Urinary bladder (tissue), 4 donors: ENCODE measurements around the gene OR52K2. TPM values are rescaled to one million over a fixed set of nuclear protein-coding genes. Genes with fewer than 3 reads are reported as not detected.

Experiments used
- DNase-seq: peaks from one replicate; pipeline ENCODE4 v3.0.0-alpha.2; 2015; ENCODE audit errors: extremely low spot score
- H3K27ac ChIP-seq: one replicate; pipeline ENCODE4 v1.5.1; 2013; ENCODE audit warnings: low read depth, mild to moderate bottlenecking, moderate library complexity
- H3K36me3 ChIP-seq: one replicate; pipeline ENCODE4 v1.6.1; 2013; ENCODE audit warnings: mild to moderate bottlenecking, moderate library complexity; ENCODE audit not compliant: insufficient read depth
- H3K4me1 ChIP-seq: one replicate; pipeline ENCODE4 v1.6.1; 2013; ENCODE audit warnings: mild to moderate bottlenecking, moderate library complexity; ENCODE audit not compliant: insufficient read depth
- H3K4me3 ChIP-seq: one replicate; pipeline ENCODE4 v1.5.1; 2013; ENCODE audit warnings: low read depth, low read length
- WGBS: extraction: QIAGEN DNeasy Blood & Tissue Kit; methylation state at CpG from one replicate; pipeline ENCODE4 v1.1.7; 2013; 5-methylcytosine and 5-hydroxymethylcytosine counted together
- polyA plus RNA-seq: library from polyadenylated mRNA; stranded (reverse); fragments of 200-250 nt; gene quantifications from one replicate; pipeline ENCODE4 v1.2.3, GENCODE V29; 2013
- total RNA-seq: library from RNA; depleted of rRNA; stranded (reverse); fragments of >200 nt; gene quantifications from one replicate; pipeline ENCODE4 v1.2.3, GENCODE V29; 2014
- donor health status: healthy with polysubstance abuse.
- donor health status: healthy.

Gene OR52K2
- total and polyA plus RNA-seq, 2 donors: not detected

- Histone ChIP-seq H3K36me3 (no peaks in the 10 kb centered on the region), H3K27ac (no peak overlapping the region), H3K4me1 (no peaks in the 10 kb centered on the region), H3K4me3 (no peak overlapping the region)
- 43% methylated on average over 5 of the region's 5 CpGs for WGBS
- no peak for DNase-seq
Measured at GRCh38 chr11:4493480-4493818, 44.4 kb downstream of the OR52K2 start.

GRCh38 chr11:4495487-4495886, 46.4 kb downstream of the OR52K2 start:
- Histone ChIP-seq H3K4me1 (no peaks in the 10 kb centered on the region), H3K4me3 (no peak overlapping the region), H3K36me3 (no peaks in the 10 kb centered on the region), H3K27ac (no peak overlapping the region)
- 40% methylated on average over 7 of the region's 7 CpGs for WGBS
- DNase-seq: no peak

GRCh38 chr11:4495986-4496385, 46.9 kb downstream of the OR52K2 start:
- no peaks in the 10 kb centered on the region for H3K4me1 ChIP-seq
- H3K27ac ChIP-seq: no peak overlapping the region
- 34% methylated on average over 6 of the region's 6 CpGs for WGBS
- no peak overlapping the region for H3K4me3 ChIP-seq
- no peaks in the 10 kb centered on the region for H3K36me3 ChIP-seq
- no peak for DNase-seq

- Histone ChIP-seq H3K4me1 (no peaks in the 10 kb centered on the region), H3K36me3 (no peaks in the 10 kb centered on the region), H3K27ac (no peak overlapping the region), H3K4me3 (no peak overlapping the region)
- 33% methylated on average over 15 of the region's 15 CpGs for WGBS
- DNase-seq: no peak
Measured at GRCh38 chr11:4496557-4497248, 47.6 kb downstream of the OR52K2 start.

Other genes with a start within 250 kb of the OR52K2 start
- gene OR52B4, start 80.9 kb upstream of the OR52K2 start, total RNA-seq: not detected
- gene OR52B4, start 80.9 kb upstream of the OR52K2 start, polyA plus RNA-seq: not detected
- gene TRIM21, start 55.6 kb upstream of the OR52K2 start, total RNA-seq: 15.9 TPM
- gene TRIM21, start 55.6 kb upstream of the OR52K2 start, polyA plus RNA-seq: 19.1 TPM
- gene OR52K1, start 33.4 kb downstream of the OR52K2 start, total RNA-seq: not detected
- not detected for gene OR52K1, start 33.4 kb downstream of the OR52K2 start, polyA plus RNA-seq
- gene OR52M1, start 95.9 kb downstream of the OR52K2 start, total RNA-seq: not detected
- not detected for gene OR52M1, start 95.9 kb downstream of the OR52K2 start, polyA plus RNA-seq
- gene OR52I2, start 132.4 kb downstream of the OR52K2 start, total RNA-seq: not detected
- gene OR52I2, start 132.4 kb downstream of the OR52K2 start, polyA plus RNA-seq: not detected
- gene OR52I1, start 144.7 kb downstream of the OR52K2 start, total RNA-seq: not detected
- gene OR52I1, start 144.7 kb downstream of the OR52K2 start, polyA plus RNA-seq: not detected
- 10.7 TPM for gene TRIM68, start 158.9 kb downstream of the OR52K2 start, total RNA-seq
- gene TRIM68, start 158.9 kb downstream of the OR52K2 start, polyA plus RNA-seq: 10.9 TPM
- not detected for gene OR51D1, start 188.2 kb downstream of the OR52K2 start, total RNA-seq
- gene OR51D1, start 188.2 kb downstream of the OR52K2 start, polyA plus RNA-seq: not detected
- 3.2 TPM for gene OR51E1, start 194.7 kb downstream of the OR52K2 start, total RNA-seq
- 0.65 TPM for gene OR51E1, start 194.7 kb downstream of the OR52K2 start, polyA plus RNA-seq
- gene OR51E2, start 248.6 kb downstream of the OR52K2 start, total RNA-seq: 0.63 TPM
- gene OR51E2, start 248.6 kb downstream of the OR52K2 start, polyA plus RNA-seq: 0.63 TPM